Pancreas (tissue), 10 donors: ENCODE measurements around the gene PPME1. TPM values are rescaled to one million over a fixed set of nuclear protein-coding genes. Genes with fewer than 3 reads are reported as not detected.
A peak's percentile ranks its signal among the peaks of the same experiment; 100 is the strongest.

Source experiments
- ATAC-seq, 4 donors: fragments of 200-7000 bp; cut with Tn5 transposase; one replicate each; pipeline versions ENCODE4 v1.8.0 to v1.9.1; 2020; ENCODE audit warnings: mild to moderate bottlenecking in 4 of 4, moderate library complexity in 4 of 4
- DNase-seq, 6 donors: peaks; one replicate each; pipeline ENCODE4 v3.0.0-alpha.2; 2020
- FAIRE-seq: peaks from 2 replicates; lab custom pipeline; 2012; peaks lifted over from hg19 to GRCh38; lab: Jason Lieb, UNC
- H3K27ac ChIP-seq, 4 donors: fragments of 200-600 bp; sonication (generic); 1 replicate in 3 of 4; 2 replicates in 1 of 4; pipeline versions ENCODE4 v1.5.0 to v1.8.0; 2020
- H3K27me3 ChIP-seq, 4 donors: fragments of 200-600 bp; one replicate each; pipeline ENCODE4 v1.8.0; 2021
- H3K36me3 ChIP-seq, 3 donors: fragments of 200-600 bp; sonication (generic) in 1 of 3; one replicate each; pipeline versions ENCODE4 v1.5.0 to v1.8.0; 2020 to 2021
- H3K4me1 ChIP-seq, 3 donors: fragments of 200-600 bp; one replicate each; pipeline ENCODE4 v1.8.0; 2021
- H3K4me3 ChIP-seq, 4 donors: fragments of 200-600 bp; sonication (generic) in 2 of 4; one replicate each; pipeline versions ENCODE4 v1.5.0 to v1.8.0; 2020 to 2021
- H3K9me3 ChIP-seq, 4 donors: fragments of 200-600 bp; one replicate each; pipeline ENCODE4 v1.8.0; 2021
- CTCF ChIP-seq, 4 donors: fragments of 200-600 bp; sonication (generic) in 3 of 4; IDR thresholded peaks; one replicate each; pipeline versions ENCODE4 v1.5.0 to v1.8.0; 2021; ENCODE audit warnings: antibody characterized with exemption in 4 of 4
- WGBS, 2 donors: extraction: QIAGEN DNeasy Blood & Tissue Kit; methylation state at CpG; one replicate each; pipeline ENCODE4 v1.1.7; 2013; 5-methylcytosine and 5-hydroxymethylcytosine counted together
- intact Hi-C, 3 donors: fragments of 100-400 bp; cut with DNase I; formaldehyde crosslinking; loops; one replicate each; pipeline versions ENCODE4 v1.11.1 to v1.14.2; 2022
- polyA plus RNA-seq, 2 donors: library from polyadenylated mRNA; stranded (reverse); fragments of 200-250 nt; gene quantifications; one replicate each; pipeline ENCODE4 v1.2.3, GENCODE V29; 2013
- total RNA-seq, 6 donors: library from RNA; stranded (reverse); fragmentation: NEBNext Ultra II Directional in 4 of 6; extraction: Animal tissue kit (Norgen Biotek cat#: 25700) in 4 of 6; gene quantifications; one replicate each; pipeline versions ENCODE4 v1.2.1 to v1.2.4, GENCODE V29; 2021 to 2023
- donor health status: healthy with polysubstance abuse.
- donor health status: DM: no; HTN: no; CAD: no; lungs with moderate emphysema.
- donor health status: DM: no; HTN: no; CAD: no.
- donor health status: control.
- donor health status: control.
- donor health status: Bipolar disorder and iron deficiency.
- donor health status: DM: yes; HTN: yes; CAD: no.
- donor health status: DM: no; HTN: no; CAD: no.
- donor health status: DM: no; HTN: no; CAD: no.
- donor health status: DM: yes; HTN: yes; CAD: no.

Gene PPME1
- total and polyA plus RNA-seq, 8 donors: 9.6 to 20.6 (median 13.6) TPM

GRCh38 chr11:74257959-74258553, 87.0 kb downstream of the PPME1 start:
- intact Hi-C loops: loop anchor here in 1 of 3 donors (5.0 to 10.0 kb wide), 3 partner anchors 67 to 317 kb away; no protein-coding TSS in a partner anchor
- 31 to 35% methylated on average over 4 of the region's 4 CpGs for WGBS, 2 donors
- FAIRE-seq: no peak

GRCh38 chr11:74262725-74263124, 91.6 kb downstream of the PPME1 start:
- no peaks in the 10 kb centered on the region for H3K9me3 ChIP-seq
- DNase-seq (no peak), ATAC-seq (no peak), FAIRE-seq (no peak)
- no peak overlapping the region for H3K27ac ChIP-seq
- no peak for TF ChIP-seq CTCF (IDR thresholded peaks at IDR 0.05)
- WGBS, 2 donors: 88 to 89% methylated on average over 2 of the region's 2 CpGs
- intact Hi-C loops: no loop called here
- no peaks in the 10 kb centered on the region for H3K4me1 ChIP-seq
- no peaks in the 10 kb centered on the region for H3K27me3 ChIP-seq
- no peak overlapping the region for H3K4me3 ChIP-seq
- H3K36me3 ChIP-seq: no peaks in the 10 kb centered on the region

More at GRCh38 chr11:74257959-74258553, 87.0 kb downstream of the PPME1 start:
- TF ChIP-seq CTCF (IDR thresholded peaks at IDR 0.05): no peak
- Histone ChIP-seq H3K4me1 (no peaks in the 10 kb centered on the region), H3K27ac (no peak overlapping the region), H3K9me3 (no peaks in the 10 kb centered on the region), H3K4me3 (no peak overlapping the region), H3K36me3 (no peaks in the 10 kb centered on the region), H3K27me3 (no peaks in the 10 kb centered on the region)
- ATAC-seq (peak; percentile 62 to 80 (median 72)), DNase-seq (peak in 3 of 6 donors; percentile 24 to 39 (median 31))

- ATAC-seq: no peak
- no peak for TF ChIP-seq CTCF (IDR thresholded peaks at IDR 0.05)
- Histone ChIP-seq H3K9me3 (no peaks in the 10 kb centered on the region), H3K36me3 (no peaks in the 10 kb centered on the region), H3K4me3 (no peak overlapping the region), H3K4me1 (no peaks in the 10 kb centered on the region), H3K27me3 (no peaks in the 10 kb centered on the region), H3K27ac (no peak overlapping the region)
- intact Hi-C loops: no loop called here
- 86 to 89% methylated on average over 1 of the region's 1 CpG for WGBS, 2 donors
- FAIRE-seq: no peak
- no peak for DNase-seq
These were observed 94.2 kb downstream of the PPME1 start for GRCh38 chr11:74265256-74265655.

GRCh38 chr11:74267014-74267413, 95.9 kb downstream of the PPME1 start:
- Histone ChIP-seq H3K36me3 (no peaks in the 10 kb centered on the region), H3K27ac (no peak overlapping the region), H3K9me3 (no peaks in the 10 kb centered on the region), H3K4me1 (no peaks in the 10 kb centered on the region), H3K27me3 (no peaks in the 10 kb centered on the region), H3K4me3 (no peak overlapping the region)
- ATAC-seq: no peak
- DNase-seq: no peak
- no peak for TF ChIP-seq CTCF (IDR thresholded peaks at IDR 0.05)
- intact Hi-C loops: no loop called here
- 91 to 94% methylated on average over 6 of the region's 6 CpGs for WGBS, 2 donors
- FAIRE-seq: no peak

- no peak for FAIRE-seq
- WGBS, 2 donors: 81 to 85% methylated on average over 4 of the region's 4 CpGs
- no peak for DNase-seq
- TF ChIP-seq CTCF (IDR thresholded peaks at IDR 0.05): no peak
- Histone ChIP-seq H3K4me3 (no peak overlapping the region), H3K27me3 (no peaks in the 10 kb centered on the region), H3K36me3 (no peaks in the 10 kb centered on the region), H3K9me3 (no peaks in the 10 kb centered on the region), H3K4me1 (no peaks in the 10 kb centered on the region), H3K27ac (no peak overlapping the region)
- intact Hi-C loops: no loop called here
- ATAC-seq: no peak
These were observed 97.4 kb downstream of the PPME1 start for GRCh38 chr11:74268456-74268855.
